TTC549 (cell line): Measurements from ENCODE around the gene RASD1.

Experiments used
- FAIRE-seq: peaks from 2 replicates; lab custom pipeline; 2012; peaks lifted over from hg19 to GRCh38; lab: Jason Lieb, UNC

Gene RASD1

GRCh38 chr17:17510456-17511292 lies 14.5 kb upstream of the RASD1 start:
- no peak for FAIRE-seq

- FAIRE-seq = no peak
Measured at GRCh38 chr17:17509601-17510425, 13.6 kb upstream of the RASD1 start.

GRCh38 chr17:17508646-17509591 lies 12.7 kb upstream of the RASD1 start:
- FAIRE-seq = no peak

- no peak for FAIRE-seq
Measured at GRCh38 chr17:17508019-17508535, 11.9 kb upstream of the RASD1 start.

- FAIRE-seq = no peak
Measured at GRCh38 chr17:17507465-17508011, 11.3 kb upstream of the RASD1 start.

- no peak for FAIRE-seq
Measured at GRCh38 chr17:17506893-17507464, 10.8 kb upstream of the RASD1 start.

GRCh38 chr17:17506181-17506741 lies 10.1 kb upstream of the RASD1 start:
- FAIRE-seq = no peak

GRCh38 chr17:17505610-17506171 lies 9.5 kb upstream of the RASD1 start:
- no peak for FAIRE-seq

- FAIRE-seq = no peak
Measured at GRCh38 chr17:17505151-17505550, 9.0 kb upstream of the RASD1 start.

- FAIRE-seq = no peak
Measured at GRCh38 chr17:17504341-17505140, 8.3 kb upstream of the RASD1 start.

GRCh38 chr17:17503566-17504130 lies 7.5 kb upstream of the RASD1 start:
- FAIRE-seq = no peak

- no peak for FAIRE-seq
Measured at GRCh38 chr17:17502741-17503565, 6.8 kb upstream of the RASD1 start.

GRCh38 chr17:17500999-17501605 lies 4.9 kb upstream of the RASD1 start:
- FAIRE-seq = no peak

- FAIRE-seq = no peak
Measured at GRCh38 chr17:17499402-17500145, 3.4 kb upstream of the RASD1 start.

- FAIRE-seq = no peak
Measured at GRCh38 chr17:17498606-17499301, 2.6 kb upstream of the RASD1 start.

GRCh38 chr17:17497845-17498520 lies 1.8 kb upstream of the RASD1 start:
- no peak for FAIRE-seq
